Progenitor cell of endocrine pancreas (in vitro differentiated cells): ENCODE measurements around the gene MTHFD2. TPM values are rescaled to one million over a fixed set of nuclear protein-coding genes. Genes with fewer than 3 reads are reported as not detected.

Experiments
- DNase-seq: peaks from one replicate; pipeline ENCODE4 v3.0.0; 2021; ENCODE audit warnings: low spot score; ENCODE audit not compliant: unreplicated experiment
- H3K27ac Mint-ChIP-seq: 2 replicates; pipeline ENCODE4 v1.8.0; 2021; ENCODE audit warnings: mild to moderate bottlenecking, moderate library complexity, mixed read lengths
- H3K27me3 Mint-ChIP-seq: 2 replicates; pipeline ENCODE4 v1.8.0; 2021; ENCODE audit warnings: mixed read lengths
- H3K36me3 Mint-ChIP-seq: 2 replicates; pipeline ENCODE4 v1.8.0; 2022; ENCODE audit warnings: mixed read lengths; ENCODE audit not compliant: insufficient read depth
- H3K4me1 Mint-ChIP-seq: 2 replicates; pipeline ENCODE4 v1.8.0; 2021; ENCODE audit warnings: low read depth, mixed read lengths
- H3K4me3 Mint-ChIP-seq: 2 replicates; pipeline ENCODE4 v1.8.0; 2021; ENCODE audit warnings: low read depth, mild to moderate bottlenecking, moderate library complexity, mixed read lengths
- H3K9me3 Mint-ChIP-seq: 2 replicates; pipeline ENCODE4 v1.8.0; 2021; ENCODE audit warnings: low read depth, mixed read lengths
- CTCF ChIP-seq: fragments of 200-600 bp; sonication (generic); IDR thresholded peaks from one replicate; pipeline ENCODE4 v1.5.0; 2021; ENCODE audit warnings: antibody characterized with exemption, mild to moderate bottlenecking; ENCODE audit not compliant: unreplicated experiment
- total RNA-seq: library from RNA; stranded (reverse); gene quantifications from 2 replicates; pipeline ENCODE4 v1.2.1, GENCODE V29; 2021

MTHFD2 gene
- total RNA-seq, 1 donor from 2014 or later: 64.9 TPM

GRCh38 chr2:74259191-74259590 lies 60.8 kb downstream of the MTHFD2 start:
- peaks cover 1% of the 10 kb centered on the region for H3K36me3 Mint-ChIP-seq
- no peak for DNase-seq
- H3K9me3 Mint-ChIP-seq: no peaks in the 10 kb centered on the region
- no peak overlapping the region for H3K27ac Mint-ChIP-seq
- H3K4me3 Mint-ChIP-seq: no peak overlapping the region
- TF ChIP-seq CTCF: no peak
- peaks cover 3% of the 10 kb centered on the region for H3K27me3 Mint-ChIP-seq
- H3K4me1 Mint-ChIP-seq: peaks cover 12% of the 10 kb centered on the region

GRCh38 chr2:74259733-74260132 lies 61.3 kb downstream of the MTHFD2 start:
- Mint-ChIP-seq H3K4me1 (peaks cover 12% of the 10 kb centered on the region), H3K27ac (peak overlapping the region; percentile 88)
- TF ChIP-seq CTCF: no peak

GRCh38 chr2:74260495-74260894 lies 62.1 kb downstream of the MTHFD2 start:
- H3K36me3 Mint-ChIP-seq: peaks cover 1% of the 10 kb centered on the region
- no peak for TF ChIP-seq CTCF
- no peak overlapping the region for H3K4me3 Mint-ChIP-seq
- DNase-seq: no peak
- H3K27ac Mint-ChIP-seq: no peak overlapping the region
- no peaks in the 10 kb centered on the region for H3K9me3 Mint-ChIP-seq
- H3K27me3 Mint-ChIP-seq: peaks cover 3% of the 10 kb centered on the region
- H3K4me1 Mint-ChIP-seq: peaks cover 12% of the 10 kb centered on the region

More at GRCh38 chr2:74259733-74260132, 61.3 kb downstream of the MTHFD2 start:
- Mint-ChIP-seq H3K27me3 (peaks cover 3% of the 10 kb centered on the region), H3K9me3 (no peaks in the 10 kb centered on the region), H3K36me3 (peaks cover 1% of the 10 kb centered on the region), H3K4me3 (no peak overlapping the region)
- no peak for DNase-seq

- DNase-seq: peak; percentile 24
- H3K27ac Mint-ChIP-seq: peak overlapping the region; percentile 73
- no peak overlapping the region for H3K4me3 Mint-ChIP-seq
- H3K27me3 Mint-ChIP-seq: peaks cover 3% of the 10 kb centered on the region
- peaks cover 1% of the 10 kb centered on the region for H3K36me3 Mint-ChIP-seq
- peak; percentile 50 for TF ChIP-seq CTCF
- H3K9me3 Mint-ChIP-seq: no peaks in the 10 kb centered on the region
- H3K4me1 Mint-ChIP-seq: peaks cover 12% of the 10 kb centered on the region
Measured at GRCh38 chr2:74261204-74261864, 62.9 kb downstream of the MTHFD2 start.

- DNase-seq: no peak
- Mint-ChIP-seq H3K4me3 (no peak overlapping the region), H3K36me3 (peaks cover 1% of the 10 kb centered on the region), H3K9me3 (no peaks in the 10 kb centered on the region), H3K4me1 (peaks cover 15% of the 10 kb centered on the region), H3K27ac (no peak overlapping the region), H3K27me3 (peaks cover 3% of the 10 kb centered on the region)
- TF ChIP-seq CTCF: no peak
Measured at GRCh38 chr2:74262681-74263080, 64.3 kb downstream of the MTHFD2 start.
